Measurements from ENCODE around the gene MCTP1.

GRCh38 chr5:94863951-94864350 is 420.9 kb downstream of the MCTP1 start:
- TF ChIP-seq POLR2A (IDR thresholded peaks at IDR 0.05) (no peak), POLR2AphosphoS5 (IDR thresholded peaks at IDR 0.05) (no peak), CTCF (IDR thresholded peaks at IDR 0.05) (no peak)
